ENCODE data around the gene YAP1.

The YAP1 gene

DNA sequence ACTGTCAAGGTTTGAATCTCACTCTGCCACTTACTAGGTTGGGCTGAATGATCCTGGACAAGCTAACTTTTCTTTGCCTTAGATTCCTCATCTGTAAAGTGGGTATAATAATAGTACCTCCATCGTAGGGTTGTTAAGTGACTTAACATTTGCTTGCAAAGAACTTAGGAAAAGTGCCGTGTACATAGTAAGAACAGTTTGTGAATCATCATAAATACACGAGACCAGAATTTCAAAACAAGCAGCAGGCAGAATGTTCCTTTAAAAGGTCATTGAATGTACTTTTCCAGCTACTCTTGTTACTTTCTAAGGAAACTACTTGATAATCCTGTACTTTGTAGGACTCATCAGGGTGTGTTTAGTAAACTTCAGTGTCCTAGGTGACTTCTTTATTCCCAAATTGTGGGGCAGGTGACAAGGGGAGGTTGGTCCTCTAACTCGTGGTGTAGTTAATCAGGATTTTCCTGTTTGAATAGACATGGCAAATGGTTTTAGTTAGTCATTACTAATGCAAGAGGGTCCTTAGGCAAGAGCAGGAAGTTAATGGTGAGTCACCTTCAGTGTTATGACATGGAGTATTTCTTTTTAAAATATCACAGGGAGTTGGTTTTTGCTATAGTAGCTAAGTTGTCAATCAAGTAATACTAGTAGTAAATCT, 67.9 kb downstream of the YAP1 start:
- Histone ChIP-seq H3K27me3 (ENCODE audit: insufficient read depth, low read length, poor library complexity) (no peaks in the 10 kb centered on the region), H4K8ac (ENCODE audit: low read depth, low read length) (no peak overlapping the region), H3K79me2 (ENCODE audit: control insufficient read depth, insufficient read depth, low read length) (peaks cover 4% of the 10 kb centered on the region), H3K18ac (ENCODE audit: low read length) (no peak overlapping the region), H3K79me1 (ENCODE audit: low read length) (peaks cover 5% of the 10 kb centered on the region), H2BK15ac (replicated peaks; ENCODE audit: low read depth) (no peak overlapping the region), H3K36me3 (ENCODE audit: control insufficient read depth, insufficient read depth, low read length) (peaks cover 3% of the 10 kb centered on the region), H4K5ac (ENCODE audit: low read length) (no peak overlapping the region), H3K4me2 (ENCODE audit: low read length) (no peak overlapping the region), H3K4ac (ENCODE audit: low read depth, low read length) (no peak overlapping the region), H3K9ac (ENCODE audit: low read length) (no peak overlapping the region), H2BK120ac (ENCODE audit: low read depth, low read length) (no peak overlapping the region), H3K23ac (ENCODE audit: low read length) (no peak overlapping the region), H2AK5ac (ENCODE audit: low read length) (no peak overlapping the region), H3K4me1 (ENCODE audit: control insufficient read depth, low read depth, low read length) (no peaks in the 10 kb centered on the region), H2BK5ac (ENCODE audit: low read length) (no peak overlapping the region), H3K56ac (ENCODE audit: low read length) (no peak overlapping the region), H3K27ac (ENCODE audit: low read depth, low read length) (no peak overlapping the region), H3K4me3 (ENCODE audit: low read length) (no peak overlapping the region)
- peak; percentile 75 for DNase-seq
- WGBS (ENCODE audit: extremely low coverage, insufficient coverage, low lambda C conversion rate) = no CpG with 5 or more reads among the region's 4 CpGs

DNA sequence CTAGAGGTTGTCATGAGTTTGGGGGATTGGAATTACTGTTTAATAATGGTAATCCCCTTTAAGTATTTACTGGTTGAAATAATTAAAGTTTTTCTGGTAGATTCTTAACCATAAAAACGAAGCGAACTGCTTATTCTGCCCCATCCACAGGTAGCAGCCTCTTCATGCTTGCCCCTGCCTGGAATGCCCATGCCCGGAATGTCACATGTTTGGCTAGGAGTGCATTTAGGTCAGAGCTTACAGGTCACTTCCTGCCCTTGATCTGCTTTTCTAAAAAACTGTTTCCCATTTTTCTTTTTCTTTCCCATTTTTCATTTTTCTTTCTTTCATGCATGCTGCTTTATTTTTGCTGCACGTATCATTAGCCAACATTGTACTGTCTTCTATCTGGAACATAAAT, 69.1 kb downstream of the YAP1 start:
- Histone ChIP-seq H3K4me3 (ENCODE audit: low read length) (no peak overlapping the region), H3K4me2 (ENCODE audit: low read length) (no peak overlapping the region), H3K56ac (ENCODE audit: low read length) (no peak overlapping the region), H3K79me2 (ENCODE audit: control insufficient read depth, insufficient read depth, low read length) (peaks cover 4% of the 10 kb centered on the region), H3K18ac (ENCODE audit: low read length) (no peak overlapping the region), H4K8ac (ENCODE audit: low read depth, low read length) (no peak overlapping the region), H2BK15ac (replicated peaks; ENCODE audit: low read depth) (no peak overlapping the region), H4K5ac (ENCODE audit: low read length) (no peak overlapping the region), H2BK120ac (ENCODE audit: low read depth, low read length) (no peak overlapping the region), H3K27ac (ENCODE audit: low read depth, low read length) (no peak overlapping the region), H3K4me1 (ENCODE audit: control insufficient read depth, low read depth, low read length) (no peaks in the 10 kb centered on the region), H2BK5ac (ENCODE audit: low read length) (no peak overlapping the region), H3K9ac (ENCODE audit: low read length) (no peak overlapping the region), H2AK5ac (ENCODE audit: low read length) (no peak overlapping the region), H3K36me3 (ENCODE audit: control insufficient read depth, insufficient read depth, low read length) (peaks cover 3% of the 10 kb centered on the region), H3K23ac (ENCODE audit: low read length) (no peak overlapping the region), H3K27me3 (ENCODE audit: insufficient read depth, low read length, poor library complexity) (no peaks in the 10 kb centered on the region), H3K79me1 (ENCODE audit: low read length) (peaks cover 5% of the 10 kb centered on the region), H3K4ac (ENCODE audit: low read depth, low read length) (no peak overlapping the region)
- no CpG with 5 or more reads among the region's 4 CpGs for WGBS (ENCODE audit: extremely low coverage, insufficient coverage, low lambda C conversion rate)
- peak; percentile 64 for DNase-seq

DNA sequence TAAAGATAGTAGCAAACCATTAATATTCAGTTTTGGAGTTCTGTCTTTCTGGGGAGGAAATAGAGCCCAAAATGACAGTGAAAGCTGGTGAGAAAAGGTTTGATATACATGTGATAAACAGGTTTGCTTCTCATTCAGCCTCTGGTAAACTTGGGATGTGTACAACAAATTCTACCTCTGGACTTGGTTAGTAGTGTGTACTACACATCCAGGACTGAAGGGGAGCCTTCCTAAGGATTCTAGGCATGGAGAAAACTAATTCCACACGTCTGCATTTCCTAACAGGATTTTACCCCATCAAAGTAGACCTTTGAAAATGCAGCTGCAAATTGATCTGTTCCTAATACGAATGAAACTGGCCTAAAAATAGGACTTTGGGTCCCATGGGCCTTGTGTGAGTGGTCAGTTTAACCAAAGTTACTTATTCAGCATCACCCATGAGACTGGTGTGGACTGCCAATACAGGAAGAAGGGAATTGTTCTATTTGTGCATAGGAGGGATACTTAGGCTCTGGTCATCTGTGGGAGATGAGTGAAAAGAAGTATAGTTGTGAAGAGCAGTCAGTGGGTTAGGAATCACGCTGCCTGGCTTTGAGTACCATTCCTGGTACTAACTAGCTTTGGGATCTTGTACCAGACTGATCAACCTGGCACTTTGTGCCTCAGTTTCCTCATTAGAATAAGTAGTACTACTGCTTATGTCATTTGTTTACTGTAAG, 74.2 kb downstream of the YAP1 start:
- no peaks in the 10 kb centered on the region for H3K79me2 ChIP-seq (ENCODE audit: control insufficient read depth, insufficient read depth, low read length)
- no peak overlapping the region for H3K18ac ChIP-seq (ENCODE audit: low read length)
- H2BK15ac ChIP-seq (replicated peaks; ENCODE audit: low read depth) = no peak overlapping the region
- no peak overlapping the region for H3K27ac ChIP-seq (ENCODE audit: low read depth, low read length)
- H3K4ac ChIP-seq (ENCODE audit: low read depth, low read length) = no peak overlapping the region
- H3K27me3 ChIP-seq (ENCODE audit: insufficient read depth, low read length, poor library complexity) = no peaks in the 10 kb centered on the region
- no peak overlapping the region for H4K8ac ChIP-seq (ENCODE audit: low read depth, low read length)
- no peak overlapping the region for H2BK5ac ChIP-seq (ENCODE audit: low read length)
- no peak overlapping the region for H3K4me3 ChIP-seq (ENCODE audit: low read length)
- WGBS (ENCODE audit: extremely low coverage, insufficient coverage, low lambda C conversion rate) = no CpG with 5 or more reads among the region's 3 CpGs
- no peak overlapping the region for H3K4me2 ChIP-seq (ENCODE audit: low read length)
- no peak overlapping the region for H2BK120ac ChIP-seq (ENCODE audit: low read depth, low read length)
- no peaks in the 10 kb centered on the region for H3K36me3 ChIP-seq (ENCODE audit: control insufficient read depth, insufficient read depth, low read length)
- no peak overlapping the region for H3K56ac ChIP-seq (ENCODE audit: low read length)
- H2AK5ac ChIP-seq (ENCODE audit: low read length) = no peak overlapping the region
- peaks cover 6% of the 10 kb centered on the region for H3K79me1 ChIP-seq (ENCODE audit: low read length)
- peaks cover 4% of the 10 kb centered on the region for H3K4me1 ChIP-seq (ENCODE audit: control insufficient read depth, low read depth, low read length)
- no peak overlapping the region for H3K9ac ChIP-seq (ENCODE audit: low read length)
- no peak for DNase-seq
- H4K5ac ChIP-seq (ENCODE audit: low read length) = no peak overlapping the region
- no peak overlapping the region for H3K23ac ChIP-seq (ENCODE audit: low read length)

DNA sequence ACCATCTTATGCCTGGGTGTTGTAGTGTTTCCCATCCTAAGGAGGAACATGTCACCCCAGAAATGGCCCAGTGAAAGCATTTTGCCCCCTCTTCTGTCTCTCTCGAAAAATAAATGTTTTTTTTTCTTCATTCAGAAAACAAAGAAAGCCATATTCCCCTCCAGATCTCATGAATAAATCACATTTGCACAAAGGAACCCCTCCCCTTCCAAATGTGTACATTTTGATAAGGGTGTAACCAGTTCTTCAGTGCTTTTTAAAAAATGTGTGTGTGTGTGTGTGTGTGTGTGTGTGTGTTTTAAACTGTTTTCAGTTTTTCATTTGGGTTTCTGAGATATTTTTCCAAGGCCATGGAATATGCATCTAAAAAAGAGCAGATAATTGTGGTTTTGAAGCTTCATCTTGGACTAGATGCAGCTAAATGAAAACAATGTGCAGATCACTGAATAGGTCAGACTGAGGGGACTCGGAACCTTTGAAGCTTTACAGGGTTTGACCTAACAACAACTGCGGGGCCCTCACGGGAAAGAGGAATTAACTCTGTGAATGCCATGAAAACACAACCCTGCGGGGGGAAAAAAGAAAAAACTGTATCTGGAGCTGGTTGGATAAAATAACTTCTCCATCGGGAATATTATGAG, 76.4 kb downstream of the YAP1 start:
- peak overlapping the region; percentile 58 for H2BK5ac ChIP-seq (ENCODE audit: low read length)
- H4K5ac ChIP-seq (ENCODE audit: low read length) = no peak overlapping the region
- no peak overlapping the region for H3K4me3 ChIP-seq (ENCODE audit: low read length)
- no peak overlapping the region for H3K4ac ChIP-seq (ENCODE audit: low read depth, low read length)
- H3K4me1 ChIP-seq (ENCODE audit: control insufficient read depth, low read depth, low read length) = peaks cover 4% of the 10 kb centered on the region
- no peak overlapping the region for H2BK15ac ChIP-seq (replicated peaks; ENCODE audit: low read depth)
- H3K27ac ChIP-seq (ENCODE audit: low read depth, low read length) = no peak overlapping the region
- no peaks in the 10 kb centered on the region for H3K27me3 ChIP-seq (ENCODE audit: insufficient read depth, low read length, poor library complexity)
- no peak overlapping the region for H4K8ac ChIP-seq (ENCODE audit: low read depth, low read length)
- no peak overlapping the region for H3K18ac ChIP-seq (ENCODE audit: low read length)
- H3K9ac ChIP-seq (ENCODE audit: low read length) = no peak overlapping the region
- no peaks in the 10 kb centered on the region for H3K79me2 ChIP-seq (ENCODE audit: control insufficient read depth, insufficient read depth, low read length)
- no peak for DNase-seq
- no peak overlapping the region for H3K23ac ChIP-seq (ENCODE audit: low read length)
- WGBS (ENCODE audit: extremely low coverage, insufficient coverage, low lambda C conversion rate) = no CpG with 5 or more reads among the region's 6 CpGs
- H2AK5ac ChIP-seq (ENCODE audit: low read length) = no peak overlapping the region
- H3K36me3 ChIP-seq (ENCODE audit: control insufficient read depth, insufficient read depth, low read length) = no peaks in the 10 kb centered on the region
- H3K4me2 ChIP-seq (ENCODE audit: low read length) = no peak overlapping the region
- H3K79me1 ChIP-seq (ENCODE audit: low read length) = peaks cover 8% of the 10 kb centered on the region
- H3K56ac ChIP-seq (ENCODE audit: low read length) = no peak overlapping the region
- no peak overlapping the region for H2BK120ac ChIP-seq (ENCODE audit: low read depth, low read length)

DNA sequence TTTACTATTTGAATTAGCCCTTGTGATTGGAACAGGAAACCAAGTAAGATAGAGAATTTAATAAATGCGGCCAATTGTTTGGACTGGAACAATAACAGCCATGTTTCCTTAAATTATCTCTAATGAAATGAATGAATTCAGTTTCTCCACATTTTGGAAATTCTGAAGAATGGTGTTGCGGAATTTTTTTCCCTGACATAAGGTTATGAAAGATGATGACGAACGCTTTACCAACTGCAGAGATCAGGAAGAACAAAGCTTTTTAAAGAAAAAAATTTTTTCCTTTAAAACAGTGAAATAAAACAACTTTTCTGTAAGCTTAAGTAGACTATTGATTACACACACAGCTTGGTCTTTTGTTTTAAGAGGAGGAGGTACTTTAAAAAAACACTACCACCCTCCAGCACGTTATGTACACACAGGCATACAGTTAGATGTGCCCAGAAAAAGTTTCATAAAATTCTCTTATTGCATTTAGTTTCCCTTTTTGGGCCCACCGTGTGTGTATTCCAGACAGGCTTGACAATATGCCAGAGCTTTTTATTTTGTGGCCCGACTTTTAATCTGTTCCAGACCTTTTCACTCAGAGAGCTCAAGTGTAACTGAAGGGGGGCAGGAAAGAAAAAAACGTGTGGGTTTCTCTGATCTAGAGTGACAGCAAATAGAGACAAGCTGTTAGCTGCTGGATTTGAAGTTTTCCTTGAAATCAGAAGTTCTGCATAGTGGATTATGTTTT, 77.3 kb downstream of the YAP1 start:
- no peak overlapping the region for H2AK5ac ChIP-seq (ENCODE audit: low read length)
- H3K4me2 ChIP-seq (ENCODE audit: low read length) = no peak overlapping the region
- no peaks in the 10 kb centered on the region for H3K79me2 ChIP-seq (ENCODE audit: control insufficient read depth, insufficient read depth, low read length)
- H4K5ac ChIP-seq (ENCODE audit: low read length) = no peak overlapping the region
- no peak overlapping the region for H2BK5ac ChIP-seq (ENCODE audit: low read length)
- H3K56ac ChIP-seq (ENCODE audit: low read length) = no peak overlapping the region
- H3K9ac ChIP-seq (ENCODE audit: low read length) = no peak overlapping the region
- no peak overlapping the region for H2BK15ac ChIP-seq (replicated peaks; ENCODE audit: low read depth)
- H4K8ac ChIP-seq (ENCODE audit: low read depth, low read length) = no peak overlapping the region
- no peak overlapping the region for H3K18ac ChIP-seq (ENCODE audit: low read length)
- no peaks in the 10 kb centered on the region for H3K36me3 ChIP-seq (ENCODE audit: control insufficient read depth, insufficient read depth, low read length)
- no CpG with 5 or more reads among the region's 8 CpGs for WGBS (ENCODE audit: extremely low coverage, insufficient coverage, low lambda C conversion rate)
- H2BK120ac ChIP-seq (ENCODE audit: low read depth, low read length) = no peak overlapping the region
- H3K4ac ChIP-seq (ENCODE audit: low read depth, low read length) = no peak overlapping the region
- H3K23ac ChIP-seq (ENCODE audit: low read length) = no peak overlapping the region
- H3K4me3 ChIP-seq (ENCODE audit: low read length) = no peak overlapping the region
- no peak for DNase-seq
- no peaks in the 10 kb centered on the region for H3K27me3 ChIP-seq (ENCODE audit: insufficient read depth, low read length, poor library complexity)
- H3K79me1 ChIP-seq (ENCODE audit: low read length) = peaks cover 8% of the 10 kb centered on the region
- H3K4me1 ChIP-seq (ENCODE audit: control insufficient read depth, low read depth, low read length) = peaks cover 4% of the 10 kb centered on the region
- H3K27ac ChIP-seq (ENCODE audit: low read depth, low read length) = no peak overlapping the region
